PC-3 (cell line): ENCODE measurements around the gene FCSK.

Experiments used
- EZH2phosphoT487 ChIP-seq: fragments of 300-600 bp; sonication (generic); IDR thresholded peaks from 2 replicates; pipeline ENCODE4 v1.6.1; 2018; ENCODE audit warnings: mild to moderate bottlenecking, antibody characterized with exemption, low read length, borderline replicate concordance
- TF ChIP-seq, protein P1 (sequence below): fragments of 300-600 bp; sonication (generic); conservative IDR thresholded peaks from 2 replicates; pipeline ENCODE4 v1.5.1; 2017; ENCODE audit warnings: antibody characterized with exemption, low read depth, mild to moderate bottlenecking, low read length

DNA sequence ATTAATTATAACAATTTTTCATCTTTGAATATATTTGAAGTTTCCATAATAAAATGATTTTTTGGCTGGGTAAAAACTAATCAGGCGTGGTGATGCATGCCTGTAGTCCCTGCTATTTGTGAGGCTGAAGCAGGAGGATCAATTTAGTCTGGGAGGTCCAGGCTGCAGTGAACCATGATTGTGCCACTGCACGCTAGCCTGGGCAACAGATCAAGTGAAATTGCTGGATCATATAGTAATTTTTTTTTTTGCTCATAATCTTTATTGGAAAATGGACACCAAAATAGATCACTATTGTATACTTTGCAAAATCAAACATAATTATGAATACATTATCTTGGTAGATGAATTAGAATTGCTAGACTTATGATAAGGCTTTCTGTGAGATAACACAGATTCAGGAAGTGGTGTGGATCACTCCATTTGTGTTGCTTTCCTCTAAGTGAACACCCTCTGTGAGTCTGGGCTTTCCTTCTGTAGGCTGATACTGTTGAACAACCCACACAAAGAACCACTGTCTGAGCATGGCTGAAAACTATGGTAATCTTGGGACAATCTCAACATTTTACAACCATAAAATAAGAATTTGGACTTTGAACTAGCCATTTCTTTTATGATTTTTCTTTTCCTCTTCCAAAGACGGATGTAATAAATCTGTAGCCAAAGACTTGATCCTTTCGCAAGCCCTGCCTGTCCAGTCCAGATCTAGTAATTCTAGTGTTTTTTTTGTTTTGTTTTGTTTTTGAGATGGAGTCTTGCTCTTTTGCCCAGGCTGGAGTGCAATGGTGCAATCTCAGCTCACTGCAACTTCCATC is 9.9 kb upstream of the FCSK start:
- TF ChIP-seq, protein P1, sequence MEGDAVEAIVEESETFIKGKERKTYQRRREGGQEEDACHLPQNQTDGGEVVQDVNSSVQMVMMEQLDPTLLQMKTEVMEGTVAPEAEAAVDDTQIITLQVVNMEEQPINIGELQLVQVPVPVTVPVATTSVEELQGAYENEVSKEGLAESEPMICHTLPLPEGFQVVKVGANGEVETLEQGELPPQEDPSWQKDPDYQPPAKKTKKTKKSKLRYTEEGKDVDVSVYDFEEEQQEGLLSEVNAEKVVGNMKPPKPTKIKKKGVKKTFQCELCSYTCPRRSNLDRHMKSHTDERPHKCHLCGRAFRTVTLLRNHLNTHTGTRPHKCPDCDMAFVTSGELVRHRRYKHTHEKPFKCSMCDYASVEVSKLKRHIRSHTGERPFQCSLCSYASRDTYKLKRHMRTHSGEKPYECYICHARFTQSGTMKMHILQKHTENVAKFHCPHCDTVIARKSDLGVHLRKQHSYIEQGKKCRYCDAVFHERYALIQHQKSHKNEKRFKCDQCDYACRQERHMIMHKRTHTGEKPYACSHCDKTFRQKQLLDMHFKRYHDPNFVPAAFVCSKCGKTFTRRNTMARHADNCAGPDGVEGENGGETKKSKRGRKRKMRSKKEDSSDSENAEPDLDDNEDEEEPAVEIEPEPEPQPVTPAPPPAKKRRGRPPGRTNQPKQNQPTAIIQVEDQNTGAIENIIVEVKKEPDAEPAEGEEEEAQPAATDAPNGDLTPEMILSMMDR, result no peak
- TF ChIP-seq EZH2phosphoT487, result no peak
